Osteocyte (in vitro differentiated cells): Measurements from ENCODE around the gene C1QTNF3. TPM values are rescaled to one million over a fixed set of nuclear protein-coding genes. Genes with fewer than 3 reads are reported as not detected.

Source experiments
- DNase-seq: peaks from one replicate; pipeline ENCODE4 v3.0.0; 2021; ENCODE audit warnings: mixed read lengths; ENCODE audit not compliant: unreplicated experiment; ENCODE audit errors: extremely low spot score
- H3K27ac Mint-ChIP-seq: one replicate; pipeline ENCODE4 v1.8.0; 2021; ENCODE audit warnings: mild to moderate bottlenecking, mixed read lengths; ENCODE audit not compliant: unreplicated experiment
- H3K27me3 Mint-ChIP-seq: one replicate; pipeline ENCODE4 v1.8.0; 2021; ENCODE audit warnings: mixed read lengths; ENCODE audit not compliant: unreplicated experiment
- H3K36me3 Mint-ChIP-seq: one replicate; pipeline ENCODE4 v1.8.0; 2021; ENCODE audit warnings: mixed read lengths; ENCODE audit not compliant: unreplicated experiment
- H3K4me1 Mint-ChIP-seq: one replicate; pipeline ENCODE4 v1.8.0; 2021; ENCODE audit warnings: mixed read lengths; ENCODE audit not compliant: unreplicated experiment
- H3K4me3 Mint-ChIP-seq: one replicate; pipeline ENCODE4 v1.8.0; 2021; ENCODE audit warnings: mild to moderate bottlenecking, moderate library complexity, mixed read lengths; ENCODE audit not compliant: unreplicated experiment
- H3K9me3 Mint-ChIP-seq: one replicate; pipeline ENCODE4 v1.8.0; 2021; ENCODE audit warnings: mixed read lengths; ENCODE audit not compliant: unreplicated experiment
- CTCF ChIP-seq: fragments of 200-600 bp; sonication (generic); IDR thresholded peaks from 2 replicates; pipeline ENCODE4 v1.5.0; 2021; ENCODE audit warnings: antibody characterized with exemption, mild to moderate bottlenecking, moderate library complexity
- total RNA-seq: library from RNA; stranded (reverse); gene quantifications from 2 replicates; pipeline ENCODE4 v1.2.1, GENCODE V29; 2021

The C1QTNF3 gene
- total RNA-seq, 1 donor from 2014 or later, result 4.8 TPM

GRCh38 chr5:34064656-34065055 lies 21.6 kb upstream of the C1QTNF3 start:
- H3K9me3 Mint-ChIP-seq, result no peaks in the 10 kb centered on the region
- H3K4me1 Mint-ChIP-seq, result no peaks in the 10 kb centered on the region
- TF ChIP-seq CTCF, result no peak
- no peak for DNase-seq
- no peak overlapping the region for H3K4me3 Mint-ChIP-seq
- no peak overlapping the region for H3K27ac Mint-ChIP-seq
- no peaks in the 10 kb centered on the region for H3K27me3 Mint-ChIP-seq
- H3K36me3 Mint-ChIP-seq, result peaks cover 16% of the 10 kb centered on the region

GRCh38 chr5:34062419-34062818 lies 19.4 kb upstream of the C1QTNF3 start:
- no peaks in the 10 kb centered on the region for H3K4me1 Mint-ChIP-seq
- no peak overlapping the region for H3K4me3 Mint-ChIP-seq
- TF ChIP-seq CTCF, result no peak
- H3K27ac Mint-ChIP-seq, result no peak overlapping the region
- H3K9me3 Mint-ChIP-seq, result no peaks in the 10 kb centered on the region
- peaks cover 16% of the 10 kb centered on the region for H3K36me3 Mint-ChIP-seq
- no peaks in the 10 kb centered on the region for H3K27me3 Mint-ChIP-seq
- DNase-seq, result no peak

- H3K36me3 Mint-ChIP-seq, result peaks cover 16% of the 10 kb centered on the region
- TF ChIP-seq CTCF, result no peak
- no peaks in the 10 kb centered on the region for H3K4me1 Mint-ChIP-seq
- H3K27me3 Mint-ChIP-seq, result no peaks in the 10 kb centered on the region
- no peak for DNase-seq
- no peak overlapping the region for H3K4me3 Mint-ChIP-seq
- no peak overlapping the region for H3K27ac Mint-ChIP-seq
- no peaks in the 10 kb centered on the region for H3K9me3 Mint-ChIP-seq
Measured at GRCh38 chr5:34061993-34062392, 19.0 kb upstream of the C1QTNF3 start.

- Mint-ChIP-seq H3K9me3 (no peaks in the 10 kb centered on the region), H3K4me1 (no peaks in the 10 kb centered on the region), H3K27ac (no peak overlapping the region), H3K4me3 (no peak overlapping the region), H3K36me3 (peaks cover 13% of the 10 kb centered on the region), H3K27me3 (no peaks in the 10 kb centered on the region)
- TF ChIP-seq CTCF, result no peak
- DNase-seq, result no peak
Measured at GRCh38 chr5:34059977-34060376, 17.0 kb upstream of the C1QTNF3 start.

GRCh38 chr5:34058532-34058931 lies 15.5 kb upstream of the C1QTNF3 start:
- H3K9me3 Mint-ChIP-seq, result no peaks in the 10 kb centered on the region
- DNase-seq, result no peak

More at GRCh38 chr5:34058532-34058931, 15.5 kb upstream of the C1QTNF3 start:
- H3K4me1 Mint-ChIP-seq, result peaks cover 12% of the 10 kb centered on the region
- no peaks in the 10 kb centered on the region for H3K27me3 Mint-ChIP-seq
- TF ChIP-seq CTCF, result no peak
- H3K36me3 Mint-ChIP-seq, result peaks cover 7% of the 10 kb centered on the region
- no peak overlapping the region for H3K27ac Mint-ChIP-seq
- H3K4me3 Mint-ChIP-seq, result no peak overlapping the region
